HUES6 (cell line): ENCODE measurements around the gene KLHL11.

Experiments used
- H3K27ac ChIP-seq: 2 replicates; pipeline ENCODE4 v1.7.0; 2013; ENCODE audit warnings: low read depth, mild to moderate bottlenecking, low read length, inconsistent platforms
- H3K27me3 ChIP-seq: 2 replicates; pipeline ENCODE4 v1.6.1; 2013; ENCODE audit warnings: low read length; ENCODE audit not compliant: control insufficient read depth, insufficient read depth
- H3K36me3 ChIP-seq: 2 replicates; pipeline ENCODE4 v1.6.1; 2013; ENCODE audit warnings: low read length; ENCODE audit not compliant: control insufficient read depth, insufficient read depth
- H3K4me1 ChIP-seq: 2 replicates; pipeline ENCODE4 v1.6.1; 2013; ENCODE audit warnings: low read length; ENCODE audit not compliant: control insufficient read depth, insufficient read depth
- H3K4me3 ChIP-seq: 2 replicates; pipeline ENCODE4 v1.5.1; 2013; ENCODE audit warnings: low read depth, low read length
- H3K9ac ChIP-seq: one replicate; pipeline ENCODE4 v1.6.1; 2013; ENCODE audit warnings: mild to moderate bottlenecking, low read length
- H3K9me3 ChIP-seq: 2 replicates; pipeline ENCODE4 v1.6.1; 2013; ENCODE audit warnings: low read depth, low read length; ENCODE audit not compliant: control insufficient read depth, insufficient read depth

Gene KLHL11

DNA sequence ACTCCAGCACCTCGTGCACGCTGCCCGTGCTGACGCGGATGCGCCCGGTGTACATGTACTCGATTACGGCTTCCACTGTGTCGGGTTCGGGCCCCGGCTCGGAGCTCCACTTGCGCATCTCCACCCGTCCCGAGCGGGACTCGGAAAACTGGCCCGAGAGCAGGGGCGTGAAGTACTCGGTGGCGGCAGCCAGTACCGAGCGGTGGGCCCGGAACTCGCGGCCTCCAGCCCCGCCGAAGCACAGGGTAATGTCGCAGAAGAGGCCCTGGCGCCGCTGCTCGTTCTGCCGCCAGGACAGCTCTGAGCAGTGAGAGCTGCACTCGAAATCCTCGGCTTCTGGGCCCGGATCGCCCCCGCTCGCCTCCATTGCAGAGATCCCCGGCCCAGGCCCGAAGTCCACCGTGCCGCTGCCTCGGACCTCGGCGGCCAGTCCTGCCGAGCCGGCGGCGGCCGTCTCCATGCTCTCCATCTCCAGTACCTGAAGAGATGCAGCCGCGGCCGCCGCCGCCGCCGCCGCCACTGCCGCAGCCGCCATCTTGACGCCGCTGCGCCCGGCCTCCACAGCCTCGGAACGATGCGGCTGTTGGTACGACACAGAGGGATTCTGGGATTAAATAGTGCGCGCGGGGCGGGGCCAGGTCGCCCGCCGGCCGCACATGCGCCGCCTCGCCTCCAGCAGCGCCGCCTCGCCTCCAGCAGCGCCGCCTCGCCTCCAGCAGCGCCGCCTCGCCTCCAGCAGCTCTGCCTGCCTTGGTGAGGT, at the start of gene KLHL11:
Gene KLHL11 (minus strand): TSS at position 588 of the 760 bp plus-strand sequence. CDS start 53 bp downstream, at position 535.
- H3K4me3 ChIP-seq: peak within 1 kb of the TSS; percentile 98
- H3K4me1 ChIP-seq: peaks cover 36% of the 10 kb centered on the region
- H3K27me3 ChIP-seq: no peaks in the 10 kb centered on the region
- peak within 1 kb of the TSS; percentile 90 for H3K27ac ChIP-seq
- peak within 1 kb of the TSS; percentile 96 for H3K9ac ChIP-seq
- no peaks in the 10 kb centered on the region for H3K9me3 ChIP-seq
- H3K36me3 ChIP-seq: peaks cover 34% of the 10 kb centered on the region

DNA sequence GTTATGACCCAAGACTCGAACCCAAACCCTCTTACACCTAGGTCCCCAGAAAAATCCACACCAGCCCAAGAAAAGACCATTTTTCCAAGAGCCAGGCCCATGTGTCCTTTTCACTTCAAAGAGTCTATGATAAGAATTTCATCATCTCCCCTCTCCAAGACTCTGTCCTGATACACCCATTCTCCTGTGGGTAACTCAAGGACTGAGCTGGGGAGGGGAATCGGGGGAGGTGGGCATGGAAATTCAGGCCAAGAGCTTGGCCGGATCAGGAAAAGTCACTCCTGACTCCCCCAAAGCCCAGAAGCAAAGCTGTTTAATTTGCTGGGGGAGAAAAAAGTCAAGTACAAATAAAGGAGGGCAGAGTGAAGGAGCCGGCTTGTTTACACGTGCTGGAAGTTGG, 49.8 kb upstream of the KLHL11 start:
- Histone ChIP-seq H3K4me3 (no peak overlapping the region), H3K9me3 (no peaks in the 10 kb centered on the region), H3K4me1 (peaks cover 38% of the 10 kb centered on the region), H3K9ac (peak overlapping the region; percentile 5), H3K27ac (peak overlapping the region; percentile 1; the same call in 1 of the 2 replicates), H3K27me3 (no peaks in the 10 kb centered on the region), H3K36me3 (peaks cover 46% of the 10 kb centered on the region)

- Histone ChIP-seq H3K36me3 (peaks cover 53% of the 10 kb centered on the region), H3K9ac (no peak overlapping the region), H3K9me3 (no peaks in the 10 kb centered on the region), H3K4me1 (peaks cover 31% of the 10 kb centered on the region), H3K4me3 (no peak overlapping the region), H3K27ac (no peak overlapping the region; the same call in 1 of the 2 replicates), H3K27me3 (no peaks in the 10 kb centered on the region)
Measured at GRCh38 chr17:41914358-41914766, 49.1 kb upstream of the KLHL11 start.

DNA sequence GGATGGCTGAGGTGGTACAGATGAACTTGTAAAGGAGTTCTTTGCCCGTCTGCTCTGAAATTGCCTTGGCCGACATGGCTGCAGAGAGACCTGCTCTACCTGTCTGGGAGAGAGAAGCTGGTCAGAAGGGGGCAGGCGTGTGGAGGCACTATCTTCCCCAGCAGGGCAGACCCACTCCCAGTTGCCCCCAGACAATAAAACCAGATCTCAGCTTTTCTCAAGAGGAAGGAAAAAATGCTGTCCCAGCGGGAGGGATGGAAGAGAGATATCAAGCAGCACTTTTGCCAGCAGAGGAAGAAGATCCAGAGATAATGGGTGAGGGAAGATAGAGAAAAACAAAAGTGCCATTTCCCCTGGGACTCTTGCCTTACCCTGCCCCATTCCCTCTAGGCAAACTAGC, 48.6 kb upstream of the KLHL11 start:
- no peaks in the 10 kb centered on the region for H3K27me3 ChIP-seq
- no peak overlapping the region for H3K9ac ChIP-seq
- no peak overlapping the region for H3K4me3 ChIP-seq
- peaks cover 59% of the 10 kb centered on the region for H3K36me3 ChIP-seq
- peaks cover 30% of the 10 kb centered on the region for H3K4me1 ChIP-seq
- no peak overlapping the region for H3K27ac ChIP-seq
- H3K9me3 ChIP-seq: no peaks in the 10 kb centered on the region

GRCh38 chr17:41912925-41913324, 47.7 kb upstream of the KLHL11 start:
- H3K27ac ChIP-seq: no peak overlapping the region
- no peak overlapping the region for H3K4me3 ChIP-seq
- H3K9me3 ChIP-seq: no peaks in the 10 kb centered on the region
- H3K27me3 ChIP-seq: no peaks in the 10 kb centered on the region
- peaks cover 67% of the 10 kb centered on the region for H3K36me3 ChIP-seq
- H3K9ac ChIP-seq: no peak overlapping the region
- H3K4me1 ChIP-seq: peaks cover 30% of the 10 kb centered on the region

- Histone ChIP-seq H3K27ac (no peak overlapping the region), H3K36me3 (peaks cover 88% of the 10 kb centered on the region), H3K27me3 (no peaks in the 10 kb centered on the region), H3K4me3 (no peak overlapping the region), H3K9ac (no peak overlapping the region), H3K9me3 (no peaks in the 10 kb centered on the region), H3K4me1 (peaks cover 18% of the 10 kb centered on the region)
Measured at GRCh38 chr17:41910701-41911391, 45.6 kb upstream of the KLHL11 start.

GRCh38 chr17:41909088-41909487, 43.9 kb upstream of the KLHL11 start:
- Histone ChIP-seq H3K36me3 (peaks cover 100% of the 10 kb centered on the region), H3K27ac (no peak overlapping the region), H3K4me1 (peaks cover 1% of the 10 kb centered on the region; the same call in 1 of the 2 replicates)

GRCh38 chr17:41907633-41908539, 42.7 kb upstream of the KLHL11 start:
- Histone ChIP-seq H3K27ac (no peak overlapping the region), H3K36me3 (peaks cover 97% of the 10 kb centered on the region), H3K4me1 (no peaks in the 10 kb centered on the region)

More at GRCh38 chr17:41909088-41909487, 43.9 kb upstream of the KLHL11 start:
- H3K9ac ChIP-seq: no peak overlapping the region
- no peaks in the 10 kb centered on the region for H3K27me3 ChIP-seq
- no peaks in the 10 kb centered on the region for H3K9me3 ChIP-seq
- no peak overlapping the region for H3K4me3 ChIP-seq

GRCh38 chr17:41907185-41907556, 41.9 kb upstream of the KLHL11 start:
- H3K27me3 ChIP-seq: no peaks in the 10 kb centered on the region
- H3K27ac ChIP-seq: no peak overlapping the region
- no peak overlapping the region for H3K4me3 ChIP-seq
- H3K4me1 ChIP-seq: no peaks in the 10 kb centered on the region
- H3K9ac ChIP-seq: no peak overlapping the region
- no peaks in the 10 kb centered on the region for H3K9me3 ChIP-seq
- peaks cover 97% of the 10 kb centered on the region for H3K36me3 ChIP-seq

More at GRCh38 chr17:41907633-41908539, 42.7 kb upstream of the KLHL11 start:
- Histone ChIP-seq H3K27me3 (no peaks in the 10 kb centered on the region), H3K4me3 (no peak overlapping the region), H3K9ac (no peak overlapping the region), H3K9me3 (no peaks in the 10 kb centered on the region)

- Histone ChIP-seq H3K4me3 (no peak overlapping the region), H3K36me3 (peaks cover 97% of the 10 kb centered on the region), H3K27ac (no peak overlapping the region), H3K9ac (no peak overlapping the region), H3K9me3 (no peaks in the 10 kb centered on the region), H3K27me3 (no peaks in the 10 kb centered on the region), H3K4me1 (no peaks in the 10 kb centered on the region)
Measured at GRCh38 chr17:41906465-41907184, 41.4 kb upstream of the KLHL11 start.
